Gastrocnemius medialis (tissue), 4 donors: Measurements from ENCODE around the gene NEMP2. TPM values are rescaled to one million over a fixed set of nuclear protein-coding genes. Genes with fewer than 3 reads are reported as not detected.

Experiments used
- ATAC-seq, 2 donors: fragments of 150-250 bp; one replicate each; pipeline ENCODE4 v1.9.1; 2016
- DNase-seq, 2 donors: peaks; one replicate each; pipeline ENCODE4 v3.0.0-alpha.2; 2019
- H3K27ac ChIP-seq, 4 donors: fragments of 200-600 bp; sonication (generic); 1 replicate in 1 of 4; 2 replicates in 3 of 4; pipeline ENCODE4 v1.5.1; 2016 to 2018; ENCODE audit warnings: mild to moderate bottlenecking in 2 of 4, moderate library complexity in 1 of 4
- H3K27me3 ChIP-seq, 3 donors: fragments of 200-600 bp; sonication (generic) in 2 of 3; 1 replicate in 1 of 3; 2 replicates in 2 of 3; pipeline versions ENCODE4 v1.5.1 to v1.6.0; 2016 to 2019; ENCODE audit warnings: mild to moderate bottlenecking in 1 of 3, moderate library complexity in 1 of 3
- H3K36me3 ChIP-seq, 2 donors: fragments of 200-600 bp; sonication (generic) in 1 of 2; one replicate each; pipeline ENCODE4 v1.5.1; 2017 to 2018
- H3K4me1 ChIP-seq, 2 donors: fragments of 200-600 bp; sonication (generic) in 1 of 2; one replicate each; pipeline ENCODE4 v1.5.1; 2016 to 2017; ENCODE audit warnings: mild to moderate bottlenecking in 2 of 2
- H3K4me3 ChIP-seq, 4 donors: fragments of 200-600 bp; sonication (generic) in 3 of 4; 1 replicate in 1 of 4; 2 replicates in 3 of 4; pipeline ENCODE4 v1.5.1; 2016 to 2019; ENCODE audit warnings: mild to moderate bottlenecking in 2 of 4
- H3K9me3 ChIP-seq, 3 donors: fragments of 200-600 bp; sonication (generic) in 2 of 3; 1 replicate in 1 of 3; 2 replicates in 2 of 3; pipeline ENCODE4 v1.5.1; 2016 to 2019
- CTCF ChIP-seq, 5 experiments: fragments of 450-650 bp in 3 of 5; fragments of 200-600 bp in 2 of 5; sonication (generic) in 2 of 5; IDR thresholded peaks in 4 of 5; conservative IDR thresholded peaks in 1 of 5; 1 replicate in 4 of 5; 2 replicates in 1 of 5; pipeline ENCODE4 v1.5.1; 2016 to 2019; ENCODE audit warnings: antibody characterized with exemption in 5 of 5, mild to moderate bottlenecking in 3 of 5, moderate library complexity in 3 of 5
- POLR2A ChIP-seq, 2 donors: fragments of 450-650 bp; IDR thresholded peaks; one replicate each; pipeline ENCODE4 v1.6.1; 2017; ENCODE audit warnings: antibody characterized with exemption in 2 of 2, mild to moderate bottlenecking in 2 of 2, moderate library complexity in 2 of 2
- in situ Hi-C, 4 donors: fragments of 200-750 bp; cut with MboI; loops; one replicate each; pipeline versions ENCODE4 v1.15.0 to v1.8.0; 2017; ENCODE audit warnings: low sequenced_read_pairs in 4 of 4
- intact Hi-C: fragments of 100-400 bp; cut with DNase I; formaldehyde crosslinking; loops from one replicate; pipeline ENCODE4 v1.15.1; 2023; ENCODE audit warnings: low total_unique reads
- total RNA-seq, 4 donors: library from RNA; depleted of rRNA; stranded (reverse); fragments of >200 nt; gene quantifications; one replicate each; pipeline versions ENCODE4 v1.1.0 to v1.2.3, GENCODE V29; 2016

Gene NEMP2
- total RNA-seq, 4 donors from 2014 or later: 0.24 to 1.7 (median 1.3) TPM

- intact Hi-C loops: no loop called here
These were observed 41.4 kb downstream of the NEMP2 start for GRCh38 chr2:190493095-190493494.

GRCh38 chr2:190490502-190490901 lies 44.0 kb downstream of the NEMP2 start:
- TF ChIP-seq CTCF (IDR thresholded peaks at IDR 0.05 in 4 of 5, conservative IDR thresholded peaks at IDR 0.05 in 1 of 5): no peak
- TF ChIP-seq POLR2A (IDR thresholded peaks at IDR 0.05): no peak
- ATAC-seq (no peak), DNase-seq (no peak)
- H3K27ac ChIP-seq: no peak overlapping the region
- intact Hi-C loops (no loop called here), in situ Hi-C loops (no loop called here)
- H3K4me1 ChIP-seq: no peaks in the 10 kb centered on the region
- no peaks in the 10 kb centered on the region for H3K27me3 ChIP-seq
- no peaks in the 10 kb centered on the region for H3K36me3 ChIP-seq
- no peak overlapping the region for H3K4me3 ChIP-seq
- H3K9me3 ChIP-seq: no peaks in the 10 kb centered on the region

More at GRCh38 chr2:190493095-190493494, 41.4 kb downstream of the NEMP2 start:
- no peak for DNase-seq
- no peak for ATAC-seq
- TF ChIP-seq CTCF (IDR thresholded peaks at IDR 0.05 in 4 of 5, conservative IDR thresholded peaks at IDR 0.05 in 1 of 5) (no peak), POLR2A (IDR thresholded peaks at IDR 0.05) (no peak)
- in situ Hi-C loops: no loop called here
- H3K9me3 ChIP-seq: no peaks in the 10 kb centered on the region
- no peak overlapping the region for H3K4me3 ChIP-seq
- H3K36me3 ChIP-seq: no peaks in the 10 kb centered on the region
- no peaks in the 10 kb centered on the region for H3K27me3 ChIP-seq
- H3K4me1 ChIP-seq: no peaks in the 10 kb centered on the region
- no peak overlapping the region for H3K27ac ChIP-seq

GRCh38 chr2:190489475-190489874 lies 45.0 kb downstream of the NEMP2 start:
- in situ Hi-C loops: no loop called here
- Histone ChIP-seq H3K36me3 (no peaks in the 10 kb centered on the region), H3K4me1 (no peaks in the 10 kb centered on the region), H3K9me3 (no peaks in the 10 kb centered on the region), H3K27ac (no peak overlapping the region), H3K4me3 (no peak overlapping the region), H3K27me3 (no peaks in the 10 kb centered on the region)
- ATAC-seq: no peak
- DNase-seq: no peak
- TF ChIP-seq CTCF (IDR thresholded peaks at IDR 0.05 in 4 of 5, conservative IDR thresholded peaks at IDR 0.05 in 1 of 5) (no peak), POLR2A (IDR thresholded peaks at IDR 0.05) (no peak)
- intact Hi-C loops: no loop called here

- DNase-seq: no peak
- Histone ChIP-seq H3K27me3 (no peaks in the 10 kb centered on the region), H3K9me3 (no peaks in the 10 kb centered on the region), H3K27ac (no peak overlapping the region), H3K36me3 (no peaks in the 10 kb centered on the region), H3K4me1 (no peaks in the 10 kb centered on the region), H3K4me3 (no peak overlapping the region)
- intact Hi-C loops (no loop called here), in situ Hi-C loops (no loop called here)
- TF ChIP-seq CTCF (IDR thresholded peaks at IDR 0.05 in 4 of 5, conservative IDR thresholded peaks at IDR 0.05 in 1 of 5): no peak
- TF ChIP-seq POLR2A (IDR thresholded peaks at IDR 0.05): no peak
- ATAC-seq: no peak
These were observed 45.8 kb downstream of the NEMP2 start for GRCh38 chr2:190488516-190489233.
